A673 (cell line): ENCODE measurements around the gene ARMH2.

Experiments used
- EZH2 ChIP-seq: fragments of 200-600 bp; sonication (generic); IDR thresholded peaks from 2 replicates; pipeline ENCODE4 v1.6.1; 2017; ENCODE audit warnings: borderline replicate concordance, low read depth, mild to moderate bottlenecking, mixed read lengths, antibody characterized with exemption, low read length; ENCODE audit not compliant: poor library complexity, severe bottlenecking
- TF ChIP-seq, protein P1 (sequence below): fragments of 300-800, 200-600 bp; sonication (generic); conservative IDR thresholded peaks from 2 replicates; pipeline ENCODE4 v1.5.1; 2017; ENCODE audit warnings: low read depth, mild to moderate bottlenecking, antibody characterized with exemption, low read length, moderate library complexity, mixed read lengths

DNA sequence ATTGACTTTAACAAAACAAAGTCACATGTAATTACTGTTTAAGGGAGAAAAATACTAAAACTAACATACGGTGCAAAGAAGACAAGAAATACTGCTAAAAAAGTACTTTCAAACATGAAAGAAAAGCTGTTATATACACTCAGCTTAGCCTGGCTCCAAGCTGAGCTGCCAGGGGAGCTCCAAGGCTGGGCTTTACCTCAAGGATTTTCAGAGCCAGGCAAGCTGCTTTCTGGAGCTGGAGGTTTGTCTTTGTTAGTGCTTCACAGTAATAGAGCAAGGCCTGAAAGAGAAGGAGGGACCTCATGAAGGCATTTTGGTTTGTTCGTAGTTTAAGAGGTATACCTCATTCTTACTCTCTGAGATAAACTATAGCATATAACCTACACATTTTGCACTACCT, 19.6 kb upstream of the ARMH2 start:
- TF ChIP-seq, protein P1, sequence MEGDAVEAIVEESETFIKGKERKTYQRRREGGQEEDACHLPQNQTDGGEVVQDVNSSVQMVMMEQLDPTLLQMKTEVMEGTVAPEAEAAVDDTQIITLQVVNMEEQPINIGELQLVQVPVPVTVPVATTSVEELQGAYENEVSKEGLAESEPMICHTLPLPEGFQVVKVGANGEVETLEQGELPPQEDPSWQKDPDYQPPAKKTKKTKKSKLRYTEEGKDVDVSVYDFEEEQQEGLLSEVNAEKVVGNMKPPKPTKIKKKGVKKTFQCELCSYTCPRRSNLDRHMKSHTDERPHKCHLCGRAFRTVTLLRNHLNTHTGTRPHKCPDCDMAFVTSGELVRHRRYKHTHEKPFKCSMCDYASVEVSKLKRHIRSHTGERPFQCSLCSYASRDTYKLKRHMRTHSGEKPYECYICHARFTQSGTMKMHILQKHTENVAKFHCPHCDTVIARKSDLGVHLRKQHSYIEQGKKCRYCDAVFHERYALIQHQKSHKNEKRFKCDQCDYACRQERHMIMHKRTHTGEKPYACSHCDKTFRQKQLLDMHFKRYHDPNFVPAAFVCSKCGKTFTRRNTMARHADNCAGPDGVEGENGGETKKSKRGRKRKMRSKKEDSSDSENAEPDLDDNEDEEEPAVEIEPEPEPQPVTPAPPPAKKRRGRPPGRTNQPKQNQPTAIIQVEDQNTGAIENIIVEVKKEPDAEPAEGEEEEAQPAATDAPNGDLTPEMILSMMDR, result no peak
- no peak for TF ChIP-seq EZH2
